DOHH2 (cell line): ENCODE measurements around the gene RBM17.
A peak's percentile ranks its signal among the peaks of the same experiment; 100 is the strongest.

Experiments used
- H3F3A ChIP-seq: fragments of 200-600 bp; sonication (generic), shearing (Covaris generic); 2 replicates; pipeline ENCODE4 v1.6.0; 2016; ENCODE audit warnings: antibody characterized with exemption, mild to moderate bottlenecking; ENCODE audit not compliant: control insufficient read depth, insufficient read depth
- H3K27ac ChIP-seq: fragments of 200-600 bp; sonication (generic); 2 replicates; pipeline ENCODE4 v1.5.1; 2014; ENCODE audit warnings: low read depth, mild to moderate bottlenecking, low read length, moderate library complexity
- H3K27me3 ChIP-seq: fragments of 200-600 bp; sonication (generic); 2 replicates; pipeline ENCODE4 v1.6.1; 2014; ENCODE audit warnings: mild to moderate bottlenecking, low read length, mixed read lengths; ENCODE audit not compliant: control insufficient read depth
- H3K36me3 ChIP-seq: fragments of 200-600 bp; sonication (generic); 2 replicates; pipeline ENCODE4 v1.6.1; 2014; ENCODE audit warnings: mild to moderate bottlenecking, low read length, moderate library complexity, mixed read lengths; ENCODE audit not compliant: control insufficient read depth
- H3K4me1 ChIP-seq: fragments of 200-600 bp; sonication (generic); 2 replicates; pipeline ENCODE4 v1.6.1; 2014; ENCODE audit warnings: mild to moderate bottlenecking, low read length, mixed read lengths; ENCODE audit not compliant: control insufficient read depth
- H3K4me2 ChIP-seq: fragments of 200-600 bp; sonication (generic); 2 replicates; pipeline ENCODE4 v1.6.0; 2014; ENCODE audit warnings: mild to moderate bottlenecking, low read length, moderate library complexity
- H3K4me3 ChIP-seq: fragments of 200-600 bp; sonication (generic); 2 replicates; pipeline ENCODE4 v1.5.1; 2014; ENCODE audit warnings: mild to moderate bottlenecking, low read length, mixed read lengths
- H3K79me2 ChIP-seq: fragments of 200-600 bp; sonication (generic); 2 replicates; pipeline ENCODE4 v1.6.1; 2014; ENCODE audit warnings: mild to moderate bottlenecking, low read length, mixed read lengths; ENCODE audit not compliant: control insufficient read depth
- H3K9me2 ChIP-seq: fragments of 200-600 bp; sonication (generic); replicated peaks from 2 replicates; pipeline ENCODE4 v1.6.1; 2014; ENCODE audit warnings: mild to moderate bottlenecking, low read length, mixed read lengths; ENCODE audit not compliant: control insufficient read depth
- H3K9me3 ChIP-seq: fragments of 200-600 bp; sonication (generic); 2 replicates; pipeline ENCODE4 v1.6.1; 2014; ENCODE audit warnings: antibody characterized with exemption, low read length, mixed read lengths; ENCODE audit not compliant: control insufficient read depth, insufficient read depth
- H4K20me1 ChIP-seq: fragments of 200-600 bp; sonication (generic); 2 replicates; pipeline ENCODE4 v1.6.0; 2014; ENCODE audit warnings: low read depth, mild to moderate bottlenecking, antibody characterized with exemption, low read length, moderate library complexity; ENCODE audit not compliant: control insufficient read depth, insufficient read depth
- CTCF ChIP-seq: fragments of 200-600 bp; sonication (generic); IDR thresholded peaks from one replicate; pipeline ENCODE4 v1.5.1; 2014; ENCODE audit warnings: antibody characterized with exemption, mild to moderate bottlenecking, low read depth, low read length; ENCODE audit not compliant: poor library complexity, severe bottlenecking
- EZH2phosphoT487 ChIP-seq: fragments of 200-600 bp; sonication (generic); IDR thresholded peaks from 2 replicates; pipeline ENCODE4 v1.6.1; 2017; ENCODE audit warnings: borderline replicate concordance, mild to moderate bottlenecking, antibody characterized with exemption, low read length, moderate library complexity, mixed read lengths

RBM17 gene

GRCh38 chr10:6108072-6108471, 19.2 kb downstream of the RBM17 start:
- Histone ChIP-seq H3K36me3 (peaks cover 94% of the 10 kb centered on the region), H3K27me3 (no peaks in the 10 kb centered on the region), H3K4me3 (no peak overlapping the region), H3K4me2 (no peak overlapping the region), H3K9me2 (no peaks in the 10 kb centered on the region), H3K9me3 (no peaks in the 10 kb centered on the region), H3K27ac (no peak overlapping the region), H3F3A (peaks cover 32% of the 10 kb centered on the region), H4K20me1 (no peaks in the 10 kb centered on the region), H3K79me2 (peaks cover 44% of the 10 kb centered on the region), H3K4me1 (peaks cover 13% of the 10 kb centered on the region)
- TF ChIP-seq CTCF = no peak
- TF ChIP-seq EZH2phosphoT487 = no peak

- Histone ChIP-seq H3K79me2 (peaks cover 37% of the 10 kb centered on the region), H3K27me3 (no peaks in the 10 kb centered on the region), H3K4me1 (peaks cover 13% of the 10 kb centered on the region), H3K9me2 (no peaks in the 10 kb centered on the region), H3F3A (peaks cover 32% of the 10 kb centered on the region), H4K20me1 (no peaks in the 10 kb centered on the region), H3K27ac (no peak overlapping the region), H3K36me3 (peaks cover 94% of the 10 kb centered on the region), H3K4me3 (no peak overlapping the region), H3K4me2 (no peak overlapping the region), H3K9me3 (no peaks in the 10 kb centered on the region)
- TF ChIP-seq CTCF = peak; percentile 76
- no peak for TF ChIP-seq EZH2phosphoT487
Measured at GRCh38 chr10:6108631-6109443, 20.0 kb downstream of the RBM17 start.

- Histone ChIP-seq H3K36me3 (peaks cover 94% of the 10 kb centered on the region), H3K9me2 (no peaks in the 10 kb centered on the region), H3K27me3 (no peaks in the 10 kb centered on the region), H4K20me1 (no peaks in the 10 kb centered on the region), H3F3A (peaks cover 38% of the 10 kb centered on the region), H3K4me1 (peaks cover 13% of the 10 kb centered on the region), H3K27ac (no peak overlapping the region), H3K79me2 (peaks cover 31% of the 10 kb centered on the region), H3K4me3 (no peak overlapping the region), H3K9me3 (no peaks in the 10 kb centered on the region), H3K4me2 (no peak overlapping the region)
- TF ChIP-seq EZH2phosphoT487 = no peak
- TF ChIP-seq CTCF = no peak
Measured at GRCh38 chr10:6109444-6109775, 20.6 kb downstream of the RBM17 start.
